ENCODE data around the gene GABBR2.

GABBR2 gene

DNA sequence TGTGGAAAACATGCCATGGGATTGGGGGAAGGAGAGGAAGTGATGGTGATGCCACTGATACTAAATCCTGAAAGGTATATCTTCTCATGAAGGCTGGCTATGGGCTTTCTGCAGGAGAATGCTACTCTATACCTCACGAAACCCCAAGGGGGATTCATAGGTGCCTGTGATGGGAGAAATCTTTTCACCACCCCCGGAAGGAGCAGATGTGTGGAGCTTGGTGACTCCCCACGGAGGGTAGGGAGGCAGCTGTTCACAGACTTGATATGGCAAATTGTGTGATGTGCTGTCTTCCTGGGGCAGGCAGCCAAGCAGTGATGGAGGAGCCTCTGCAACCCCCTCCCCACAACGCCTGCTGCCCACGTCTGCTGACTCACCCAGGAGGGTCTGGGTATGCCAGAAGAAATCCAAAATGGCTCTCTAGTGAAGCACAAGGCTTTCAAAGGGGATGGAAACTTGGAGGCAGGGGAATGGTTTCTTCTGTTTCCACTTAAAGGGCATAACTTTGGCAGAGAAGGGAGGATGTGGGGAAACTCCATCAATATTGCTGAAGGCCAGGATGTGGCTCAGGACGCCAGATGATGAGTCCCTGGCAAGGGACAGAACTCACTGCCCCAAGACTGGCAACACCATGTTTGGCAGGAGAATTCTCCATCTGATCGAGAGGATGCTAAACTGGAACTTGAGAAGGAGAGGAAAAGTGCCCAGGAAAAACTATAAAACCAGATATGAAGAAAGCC is 188.3 kb downstream of the GABBR2 start:
- H3K79me1 ChIP-seq (ENCODE audit: low read length), result no peaks in the 10 kb centered on the region
- no peak overlapping the region for H3K4me3 ChIP-seq (ENCODE audit: low read depth, low read length)
- no peak overlapping the region for H2AK5ac ChIP-seq (ENCODE audit: low read length)
- H3K14ac ChIP-seq (ENCODE audit: low read length), result no peak overlapping the region
- DNase-seq, result no peak
- no peak overlapping the region for H4K8ac ChIP-seq (ENCODE audit: low read depth, low read length)
- no CpG with 5 or more reads among the region's 7 CpGs for WGBS (ENCODE audit: extremely low coverage, insufficient coverage, insufficient read length)
- no peaks in the 10 kb centered on the region for H3K79me2 ChIP-seq (ENCODE audit: control insufficient read depth, insufficient read depth, low read length, poor library complexity)
- H3K36me3 ChIP-seq (ENCODE audit: control insufficient read depth in 1 of 2, insufficient read depth in 2 of 2, low read length in 2 of 2), result no peaks in the 10 kb centered on the region
- no peak overlapping the region for H2BK5ac ChIP-seq (ENCODE audit: low read depth, low read length, poor library complexity)
- H3K27me3 ChIP-seq (ENCODE audit: insufficient read depth, low read length), result no peaks in the 10 kb centered on the region
- no peak overlapping the region for H3K23ac ChIP-seq (ENCODE audit: low read length)
- H3K27ac ChIP-seq (ENCODE audit: low read depth, low read length), result no peak overlapping the region
- H2AFZ ChIP-seq (ENCODE audit: insufficient read depth, low read length, poor library complexity), result no peak overlapping the region
- H3K4me2 ChIP-seq (ENCODE audit: low read length), result no peak overlapping the region
- H4K12ac ChIP-seq (ENCODE audit: low read depth, low read length), result no peak overlapping the region
- no peaks in the 10 kb centered on the region for H3K4me1 ChIP-seq (ENCODE audit: control insufficient read depth in 1 of 2, insufficient read depth in 2 of 2, low read length in 2 of 2)
- H2BK12ac ChIP-seq (ENCODE audit: low read length), result no peak overlapping the region
- no peak overlapping the region for H3K9ac ChIP-seq (ENCODE audit: low read length)
- no peaks in the 10 kb centered on the region for H3K9me3 ChIP-seq (ENCODE audit: insufficient read depth, low read depth, low read length)
- no peak overlapping the region for H4K91ac ChIP-seq (ENCODE audit: low read depth, low read length)
- no peak overlapping the region for H3K4ac ChIP-seq (ENCODE audit: low read depth, low read length)
- H2BK120ac ChIP-seq (ENCODE audit: insufficient read depth, low read length, poor library complexity), result no peak overlapping the region
- no peak overlapping the region for H3K18ac ChIP-seq (ENCODE audit: low read length)

- WGBS (ENCODE audit: extremely low coverage, insufficient coverage, insufficient read length), result no CpG with 5 or more reads among the region's 3 CpGs
- H3K9me3 ChIP-seq (ENCODE audit: insufficient read depth, low read depth, low read length), result no peaks in the 10 kb centered on the region
- H3K9ac ChIP-seq (ENCODE audit: low read length), result no peak overlapping the region
- H3K4me2 ChIP-seq (ENCODE audit: low read length), result no peak overlapping the region
- H2BK5ac ChIP-seq (ENCODE audit: low read depth, low read length, poor library complexity), result no peak overlapping the region
- no peak overlapping the region for H3K14ac ChIP-seq (ENCODE audit: low read length)
- DNase-seq, result no peak
- no peaks in the 10 kb centered on the region for H3K79me2 ChIP-seq (ENCODE audit: control insufficient read depth, insufficient read depth, low read length, poor library complexity)
- H3K18ac ChIP-seq (ENCODE audit: low read length), result no peak overlapping the region
- H4K12ac ChIP-seq (ENCODE audit: low read depth, low read length), result no peak overlapping the region
- no peak overlapping the region for H2BK120ac ChIP-seq (ENCODE audit: insufficient read depth, low read length, poor library complexity)
- no peak overlapping the region for H3K23ac ChIP-seq (ENCODE audit: low read length)
- H4K91ac ChIP-seq (ENCODE audit: low read depth, low read length), result no peak overlapping the region
- H3K4me1 ChIP-seq (ENCODE audit: control insufficient read depth in 1 of 2, insufficient read depth in 2 of 2, low read length in 2 of 2), result no peaks in the 10 kb centered on the region
- no peak overlapping the region for H2BK12ac ChIP-seq (ENCODE audit: low read length)
- no peak overlapping the region for H4K8ac ChIP-seq (ENCODE audit: low read depth, low read length)
- no peak overlapping the region for H3K4ac ChIP-seq (ENCODE audit: low read depth, low read length)
- no peak overlapping the region for H3K4me3 ChIP-seq (ENCODE audit: low read depth, low read length)
- H3K79me1 ChIP-seq (ENCODE audit: low read length), result no peaks in the 10 kb centered on the region
- no peak overlapping the region for H2AK5ac ChIP-seq (ENCODE audit: low read length)
- H3K27ac ChIP-seq (ENCODE audit: low read depth, low read length), result no peak overlapping the region
- H3K36me3 ChIP-seq (ENCODE audit: control insufficient read depth in 1 of 2, insufficient read depth in 2 of 2, low read length in 2 of 2), result no peaks in the 10 kb centered on the region
- no peaks in the 10 kb centered on the region for H3K27me3 ChIP-seq (ENCODE audit: insufficient read depth, low read length)
- no peak overlapping the region for H2AFZ ChIP-seq (ENCODE audit: insufficient read depth, low read length, poor library complexity)
Measured at GRCh38 chr9:98519641-98520040, 189.1 kb downstream of the GABBR2 start.

- Histone ChIP-seq H3K4me3 (ENCODE audit: low read depth, low read length) (no peak overlapping the region), H3K14ac (ENCODE audit: low read length) (no peak overlapping the region), H2AFZ (ENCODE audit: insufficient read depth, low read length, poor library complexity) (no peak overlapping the region), H2AK5ac (ENCODE audit: low read length) (no peak overlapping the region), H3K4me1 (ENCODE audit: control insufficient read depth in 1 of 2, insufficient read depth in 2 of 2, low read length in 2 of 2) (no peaks in the 10 kb centered on the region), H3K23ac (ENCODE audit: low read length) (no peak overlapping the region), H3K4ac (ENCODE audit: low read depth, low read length) (no peak overlapping the region), H2BK12ac (ENCODE audit: low read length) (no peak overlapping the region), H3K79me2 (ENCODE audit: control insufficient read depth, insufficient read depth, low read length, poor library complexity) (no peaks in the 10 kb centered on the region), H2BK120ac (ENCODE audit: insufficient read depth, low read length, poor library complexity) (no peak overlapping the region), H3K36me3 (ENCODE audit: control insufficient read depth in 1 of 2, insufficient read depth in 2 of 2, low read length in 2 of 2) (no peaks in the 10 kb centered on the region), H3K9me3 (ENCODE audit: insufficient read depth, low read depth, low read length) (no peaks in the 10 kb centered on the region), H4K91ac (ENCODE audit: low read depth, low read length) (no peak overlapping the region), H3K9ac (ENCODE audit: low read length) (no peak overlapping the region), H4K12ac (ENCODE audit: low read depth, low read length) (no peak overlapping the region), H3K18ac (ENCODE audit: low read length) (no peak overlapping the region), H3K4me2 (ENCODE audit: low read length) (no peak overlapping the region), H3K27ac (ENCODE audit: low read depth, low read length) (no peak overlapping the region), H4K8ac (ENCODE audit: low read depth, low read length) (no peak overlapping the region), H3K79me1 (ENCODE audit: low read length) (no peaks in the 10 kb centered on the region), H3K27me3 (ENCODE audit: insufficient read depth, low read length) (no peaks in the 10 kb centered on the region), H2BK5ac (ENCODE audit: low read depth, low read length, poor library complexity) (no peak overlapping the region)
- no CpG with 5 or more reads among the region's 6 CpGs for WGBS (ENCODE audit: extremely low coverage, insufficient coverage, insufficient read length)
- no peak for DNase-seq
Measured at GRCh38 chr9:98518556-98518955, 190.2 kb downstream of the GABBR2 start.

- Histone ChIP-seq H4K8ac (ENCODE audit: low read depth, low read length) (no peak overlapping the region), H3K18ac (ENCODE audit: low read length) (no peak overlapping the region), H3K4me3 (ENCODE audit: low read depth, low read length) (no peak overlapping the region), H2AFZ (ENCODE audit: insufficient read depth, low read length, poor library complexity) (no peak overlapping the region), H3K4ac (ENCODE audit: low read depth, low read length) (no peak overlapping the region), H4K91ac (ENCODE audit: low read depth, low read length) (no peak overlapping the region), H3K27me3 (ENCODE audit: insufficient read depth, low read length) (no peaks in the 10 kb centered on the region), H3K9me3 (ENCODE audit: insufficient read depth, low read depth, low read length) (no peaks in the 10 kb centered on the region), H3K79me2 (ENCODE audit: control insufficient read depth, insufficient read depth, low read length, poor library complexity) (no peaks in the 10 kb centered on the region), H3K79me1 (ENCODE audit: low read length) (no peaks in the 10 kb centered on the region), H2BK12ac (ENCODE audit: low read length) (no peak overlapping the region), H3K27ac (ENCODE audit: low read depth, low read length) (no peak overlapping the region), H3K9ac (ENCODE audit: low read length) (no peak overlapping the region), H2BK5ac (ENCODE audit: low read depth, low read length, poor library complexity) (no peak overlapping the region), H3K36me3 (ENCODE audit: control insufficient read depth in 1 of 2, insufficient read depth in 2 of 2, low read length in 2 of 2) (no peaks in the 10 kb centered on the region), H3K4me2 (ENCODE audit: low read length) (no peak overlapping the region), H3K4me1 (ENCODE audit: control insufficient read depth in 1 of 2, insufficient read depth in 2 of 2, low read length in 2 of 2) (no peaks in the 10 kb centered on the region), H2BK120ac (ENCODE audit: insufficient read depth, low read length, poor library complexity) (no peak overlapping the region), H3K23ac (ENCODE audit: low read length) (no peak overlapping the region), H2AK5ac (ENCODE audit: low read length) (no peak overlapping the region), H4K12ac (ENCODE audit: low read depth, low read length) (no peak overlapping the region), H3K14ac (ENCODE audit: low read length) (no peak overlapping the region)
- no CpG with 5 or more reads among the region's 5 CpGs for WGBS (ENCODE audit: extremely low coverage, insufficient coverage, insufficient read length)
- DNase-seq, result no peak
Measured at GRCh38 chr9:98517761-98518160, 191.0 kb downstream of the GABBR2 start.

Data from trophoblast cell (in vitro differentiated cells and primary cell).